Osteoblast (primary cell): Measurements from ENCODE around the gene MBP. TPM values are rescaled to one million over a fixed set of nuclear protein-coding genes. Genes with fewer than 3 reads are reported as not detected.

Experiments used
- DNase-seq: peaks from one replicate; pipeline ENCODE4 v3.0.0; 2011; ENCODE audit warnings: low spot score, mixed read lengths; ENCODE audit not compliant: insufficient read length; ENCODE audit errors: missing footprints
- H2AFZ ChIP-seq: 2 replicates; pipeline ENCODE4 v1.6.0; 2011; ENCODE audit warnings: mild to moderate bottlenecking, low read length
- H3K27ac ChIP-seq: 2 replicates; pipeline ENCODE4 v1.5.1; 2011; ENCODE audit warnings: mild to moderate bottlenecking, low read depth, low read length, moderate library complexity
- H3K27me3 ChIP-seq: 2 replicates; pipeline ENCODE4 v1.6.0; 2012; ENCODE audit warnings: mild to moderate bottlenecking, control low read depth, inconsistent platforms, low read length, moderate library complexity; ENCODE audit not compliant: insufficient read depth
- H3K36me3 ChIP-seq: 2 replicates; pipeline ENCODE4 v1.5.1; 2011; ENCODE audit warnings: mild to moderate bottlenecking, low read length, control low read depth, moderate library complexity; ENCODE audit not compliant: insufficient read depth
- H3K4me1 ChIP-seq: 2 replicates; pipeline ENCODE4 v1.5.1; 2011; ENCODE audit warnings: mild to moderate bottlenecking, low read length, control low read depth, moderate library complexity; ENCODE audit not compliant: insufficient read depth
- H3K4me2 ChIP-seq: 2 replicates; pipeline ENCODE4 v1.6.0; 2011; ENCODE audit warnings: mild to moderate bottlenecking, low read length; ENCODE audit not compliant: insufficient read depth
- H3K4me3 ChIP-seq: fragments of 200-600 bp; sonication (generic); 3 replicates; pipeline ENCODE4 v1.5.1; 2012; ENCODE audit warnings: mild to moderate bottlenecking, low read length, inconsistent platforms; ENCODE audit not compliant: insufficient read depth
- H3K79me2 ChIP-seq: 2 replicates; pipeline ENCODE4 v1.6.0; 2012; ENCODE audit warnings: mild to moderate bottlenecking, low read length, control low read depth, inconsistent platforms; ENCODE audit not compliant: insufficient read depth
- H3K9me3 ChIP-seq: 2 replicates; pipeline ENCODE4 v1.5.1; 2011; ENCODE audit warnings: low read depth, low read length, control low read depth
- H4K20me1 ChIP-seq: 2 replicates; pipeline ENCODE4 v1.6.0; 2012; ENCODE audit warnings: mild to moderate bottlenecking, low read length, control low read depth; ENCODE audit not compliant: insufficient read depth
- total RNA-seq: library from RNA; depleted of rRNA; stranded (reverse); fragments of >200 nt; gene quantifications from 2 replicates; pipeline ENCODE4 v1.2.3, GENCODE V29; 2012
- TF ChIP-seq, protein P1 (sequence below): IDR thresholded peaks from 2 replicates; pipeline ENCODE4 v1.5.1; 2011; ENCODE audit warnings: mild to moderate bottlenecking, low read depth, low read length, moderate library complexity; ENCODE audit errors: extremely low read depth

The MBP gene
- total RNA-seq, 1 donor = 2.2 TPM

DNA sequence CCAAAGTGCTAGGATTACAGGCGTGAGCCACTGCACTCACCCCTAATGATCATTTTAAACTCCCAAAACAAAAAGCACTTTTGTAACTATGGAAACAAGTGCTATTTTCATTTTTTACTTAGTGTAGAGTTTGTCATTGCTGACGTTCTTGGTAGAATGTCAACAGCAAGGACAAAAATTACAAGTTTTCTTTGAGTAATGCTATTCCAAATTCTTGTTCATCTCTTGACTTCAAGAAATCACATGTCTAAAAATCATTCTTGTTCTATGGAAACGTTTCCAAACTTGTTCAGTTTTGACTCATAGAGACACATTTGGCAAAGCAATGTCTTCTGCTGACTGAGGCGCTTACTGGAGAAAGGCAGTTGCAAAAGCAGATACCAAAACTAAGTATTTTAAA is 82.6 kb downstream of the MBP start:
- Histone ChIP-seq H3K36me3 (no peaks in the 10 kb centered on the region), H2AFZ (no peak overlapping the region), H3K27ac (peak overlapping the region; percentile 23), H4K20me1 (no peaks in the 10 kb centered on the region), H3K4me3 (no peak overlapping the region), H3K9me3 (no peaks in the 10 kb centered on the region), H3K27me3 (no peaks in the 10 kb centered on the region), H3K4me1 (peaks cover 6% of the 10 kb centered on the region), H3K79me2 (no peaks in the 10 kb centered on the region), H3K4me2 (no peak overlapping the region)
- TF ChIP-seq, protein P1, sequence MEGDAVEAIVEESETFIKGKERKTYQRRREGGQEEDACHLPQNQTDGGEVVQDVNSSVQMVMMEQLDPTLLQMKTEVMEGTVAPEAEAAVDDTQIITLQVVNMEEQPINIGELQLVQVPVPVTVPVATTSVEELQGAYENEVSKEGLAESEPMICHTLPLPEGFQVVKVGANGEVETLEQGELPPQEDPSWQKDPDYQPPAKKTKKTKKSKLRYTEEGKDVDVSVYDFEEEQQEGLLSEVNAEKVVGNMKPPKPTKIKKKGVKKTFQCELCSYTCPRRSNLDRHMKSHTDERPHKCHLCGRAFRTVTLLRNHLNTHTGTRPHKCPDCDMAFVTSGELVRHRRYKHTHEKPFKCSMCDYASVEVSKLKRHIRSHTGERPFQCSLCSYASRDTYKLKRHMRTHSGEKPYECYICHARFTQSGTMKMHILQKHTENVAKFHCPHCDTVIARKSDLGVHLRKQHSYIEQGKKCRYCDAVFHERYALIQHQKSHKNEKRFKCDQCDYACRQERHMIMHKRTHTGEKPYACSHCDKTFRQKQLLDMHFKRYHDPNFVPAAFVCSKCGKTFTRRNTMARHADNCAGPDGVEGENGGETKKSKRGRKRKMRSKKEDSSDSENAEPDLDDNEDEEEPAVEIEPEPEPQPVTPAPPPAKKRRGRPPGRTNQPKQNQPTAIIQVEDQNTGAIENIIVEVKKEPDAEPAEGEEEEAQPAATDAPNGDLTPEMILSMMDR = no peak
- peak; percentile 92 for DNase-seq

DNA sequence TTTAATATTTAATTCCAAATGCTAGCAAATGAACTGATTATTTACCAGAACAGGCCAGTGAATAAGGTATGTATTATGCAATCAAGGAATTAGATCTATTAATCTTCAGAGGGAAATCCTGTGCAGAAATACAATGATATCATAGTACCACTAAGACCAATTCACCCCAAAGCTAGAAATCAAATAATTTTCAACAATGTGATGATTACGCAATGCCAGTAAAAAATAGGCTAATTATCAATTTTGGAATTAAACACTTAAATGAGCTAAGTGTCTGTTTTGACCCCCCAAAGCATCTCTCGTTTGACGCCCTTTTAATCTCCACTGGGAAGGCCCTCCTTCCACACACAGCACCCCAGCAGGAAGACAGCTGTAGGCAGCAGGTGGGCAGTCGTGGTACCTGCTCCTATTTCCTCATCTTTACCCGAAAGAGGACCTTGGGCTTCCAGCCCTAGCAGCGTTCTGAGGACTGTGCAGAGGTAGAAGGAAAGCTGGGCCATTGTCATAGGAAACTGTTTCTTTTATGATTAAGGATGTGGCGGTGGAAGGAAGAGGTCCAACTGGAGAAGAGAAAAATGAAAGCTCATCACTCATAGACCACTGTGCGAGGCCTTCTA is 84.7 kb downstream of the MBP start:
- TF ChIP-seq, protein P1 = no peak
- DNase-seq = no peak
- H3K79me2 ChIP-seq = no peaks in the 10 kb centered on the region

DNA sequence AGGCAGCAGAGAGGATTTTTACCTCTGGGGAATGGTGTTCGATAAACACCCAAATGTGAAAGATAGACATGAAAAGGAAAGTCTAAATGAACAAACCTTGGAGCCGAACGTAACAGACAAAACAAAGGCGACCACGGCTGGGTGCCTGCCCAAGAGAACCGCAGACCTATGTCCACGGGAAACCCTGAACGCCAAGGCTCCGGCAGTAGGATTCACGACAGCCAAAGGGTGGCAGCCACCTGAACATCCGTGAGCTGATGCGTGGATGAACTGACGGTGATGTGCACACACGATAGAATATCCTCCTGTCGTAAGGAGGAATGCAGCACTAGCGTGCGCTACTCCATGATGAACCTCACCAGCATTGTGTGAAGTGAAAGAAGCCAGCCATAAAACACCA is 85.6 kb downstream of the MBP start:
- TF ChIP-seq, protein P1 = no peak
- Histone ChIP-seq H3K4me1 (no peaks in the 10 kb centered on the region), H3K4me2 (no peak overlapping the region), H3K4me3 (no peak overlapping the region), H3K36me3 (no peaks in the 10 kb centered on the region), H3K27me3 (no peaks in the 10 kb centered on the region), H2AFZ (no peak overlapping the region), H3K9me3 (no peaks in the 10 kb centered on the region), H4K20me1 (no peaks in the 10 kb centered on the region), H3K79me2 (no peaks in the 10 kb centered on the region), H3K27ac (no peak overlapping the region)
- no peak for DNase-seq

More for the DNA sequence above, 84.7 kb downstream of the MBP start:
- no peaks in the 10 kb centered on the region for H3K4me1 ChIP-seq
- H2AFZ ChIP-seq = no peak overlapping the region
- H3K4me2 ChIP-seq = no peak overlapping the region
- no peak overlapping the region for H3K4me3 ChIP-seq
- H3K27ac ChIP-seq = no peak overlapping the region
- no peaks in the 10 kb centered on the region for H4K20me1 ChIP-seq
- H3K27me3 ChIP-seq = no peaks in the 10 kb centered on the region
- no peaks in the 10 kb centered on the region for H3K36me3 ChIP-seq
- no peaks in the 10 kb centered on the region for H3K9me3 ChIP-seq

DNA sequence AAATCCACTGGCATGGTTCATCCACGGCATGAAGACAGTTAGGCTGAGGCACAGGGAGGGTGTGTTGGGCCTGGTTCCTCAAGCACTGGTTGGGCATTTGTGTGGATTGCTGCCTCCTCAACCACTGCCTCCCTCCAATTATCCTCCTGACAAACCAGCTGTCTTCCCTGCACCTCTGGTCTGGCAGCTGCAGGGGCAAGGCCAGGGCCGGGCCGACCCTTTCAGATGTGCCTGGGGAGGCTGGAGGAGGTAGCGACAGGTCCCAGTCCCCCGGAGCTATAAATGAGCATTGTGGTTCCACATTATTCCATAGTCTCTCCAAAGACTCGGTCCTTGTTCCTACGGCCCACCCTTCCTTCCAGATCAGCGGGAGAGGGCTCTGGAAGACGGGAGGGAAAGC is 86.2 kb downstream of the MBP start:
- H4K20me1 ChIP-seq = no peaks in the 10 kb centered on the region
- H3K36me3 ChIP-seq = no peaks in the 10 kb centered on the region
- no peak overlapping the region for H3K4me3 ChIP-seq
- H3K4me1 ChIP-seq = no peaks in the 10 kb centered on the region
- H3K27ac ChIP-seq = no peak overlapping the region
- H3K79me2 ChIP-seq = no peaks in the 10 kb centered on the region
- no peaks in the 10 kb centered on the region for H3K9me3 ChIP-seq
- TF ChIP-seq, protein P1 = no peak
- DNase-seq = no peak
- no peaks in the 10 kb centered on the region for H3K27me3 ChIP-seq
- H3K4me2 ChIP-seq = no peak overlapping the region
- no peak overlapping the region for H2AFZ ChIP-seq
